Jurkat, Clone E6-1 (cell line): ENCODE measurements around the gene UBE2C. TPM values are rescaled to one million over a fixed set of nuclear protein-coding genes. Genes with fewer than 3 reads are reported as not detected.
"Not testable (repeated sequence)": the region's sequence is repeated elsewhere in the genome, so short reads cannot be mapped to it uniquely, and the experiment has no call there.

Experiments
- DNase-seq: peaks from one replicate; pipeline ENCODE4 v3.0.0-alpha.2; 2011; ENCODE audit warnings: low read depth, low spot score
- H3K4me3 ChIP-seq: 2 replicates; pipeline ENCODE4 v1.5.1; 2011; ENCODE audit warnings: mild to moderate bottlenecking, low read length, control low read depth, moderate library complexity
- polyA plus RNA-seq: library from polyadenylated mRNA; unstranded; fragments of >200 nt; gene quantifications from one replicate; pipeline ENCODE4 v1.2.1, GENCODE V29; 2012; ENCODE audit warnings: missing spikeins; ENCODE audit not compliant: insufficient read length, insufficient read depth

UBE2C gene
- 32.7 TPM for polyA plus RNA-seq

DNA sequence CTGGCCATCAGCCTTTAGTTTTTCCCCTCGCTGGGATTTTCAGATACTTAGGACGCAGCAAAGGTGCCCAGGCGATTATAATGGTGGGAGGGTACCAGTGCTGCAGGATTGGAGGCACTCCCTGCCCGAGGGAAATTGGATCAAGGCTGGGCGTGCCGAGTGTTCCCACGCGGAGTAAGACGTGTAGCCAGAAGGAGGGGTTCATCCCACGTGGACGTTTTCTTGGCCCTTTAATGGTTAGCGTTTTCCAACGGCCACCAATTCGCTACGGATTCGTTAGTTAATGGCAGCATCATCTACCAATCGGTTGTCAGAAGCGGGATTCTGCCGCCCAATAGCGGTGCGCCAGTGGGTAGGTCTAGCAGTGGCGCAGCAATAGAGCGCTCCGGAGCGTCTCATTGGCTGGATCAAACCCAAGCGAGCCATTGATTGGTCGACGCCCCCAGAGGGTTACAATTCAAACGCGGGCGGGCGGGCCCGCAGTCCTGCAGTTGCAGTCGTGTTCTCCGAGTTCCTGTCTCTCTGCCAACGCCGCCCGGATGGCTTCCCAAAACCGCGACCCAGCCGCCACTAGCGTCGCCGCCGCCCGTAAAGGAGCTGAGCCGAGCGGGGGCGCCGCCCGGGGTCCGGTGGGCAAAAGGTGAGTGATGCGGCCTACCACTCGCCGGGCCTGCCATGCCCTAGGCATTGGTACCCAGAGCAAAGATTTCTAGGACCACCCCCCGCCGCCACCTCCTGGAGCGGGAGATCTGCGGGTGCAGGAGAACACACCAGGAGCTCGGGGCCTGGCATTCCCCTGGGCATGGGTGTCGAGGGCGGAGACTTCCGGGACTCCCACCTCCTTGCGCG is at the start of gene UBE2C:
Gene UBE2C, plus strand, starts transcription at position 488 of the 849 bp plus-strand sequence. Its CDS starts 52 bp downstream, at position 540.
- DNase-seq = peak; percentile 96
- H3K4me3 ChIP-seq = peak within 1 kb of the TSS; percentile 93

- DNase-seq, H3K4me3 ChIP-seq: not testable (repeated sequence)
These were observed 47.7 kb upstream of the UBE2C start for GRCh38 chr20:45764618-45765282.

GRCh38 chr20:45765307-45765875 is 47.1 kb upstream of the UBE2C start:
- no peak for DNase-seq
- no peak overlapping the region for H3K4me3 ChIP-seq

DNA sequence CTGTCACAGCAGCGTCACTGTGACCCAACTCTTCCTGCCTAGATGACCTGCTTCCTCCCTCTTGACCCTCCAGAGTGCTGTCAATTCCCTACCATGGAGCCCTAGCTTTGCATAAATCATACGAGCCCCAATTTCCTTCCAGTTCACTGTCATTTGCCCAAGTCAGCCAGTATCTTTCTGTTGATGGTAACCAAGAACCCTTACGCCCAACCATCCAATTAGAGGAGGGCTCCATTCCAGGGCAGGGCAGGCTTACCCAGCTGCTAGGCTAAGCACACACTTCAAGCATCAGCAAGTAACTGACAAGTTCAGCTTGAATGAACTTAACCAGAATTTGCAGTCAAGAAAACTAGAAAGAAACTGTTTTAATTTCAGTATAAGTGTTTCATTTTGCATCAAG is 46.5 kb upstream of the UBE2C start:
- no peak for DNase-seq

GRCh38 chr20:45768479-45768878 is 44.0 kb upstream of the UBE2C start:
- no peak overlapping the region for H3K4me3 ChIP-seq
- DNase-seq = no peak

More for the DNA sequence above, 46.5 kb upstream of the UBE2C start:
- no peak overlapping the region for H3K4me3 ChIP-seq

- peak; percentile 81 for DNase-seq
- no peak overlapping the region for H3K4me3 ChIP-seq
These were observed 41.2 kb upstream of the UBE2C start for GRCh38 chr20:45771182-45771759.

GRCh38 chr20:45772693-45773092 is 39.8 kb upstream of the UBE2C start:
- no peak for DNase-seq

DNA sequence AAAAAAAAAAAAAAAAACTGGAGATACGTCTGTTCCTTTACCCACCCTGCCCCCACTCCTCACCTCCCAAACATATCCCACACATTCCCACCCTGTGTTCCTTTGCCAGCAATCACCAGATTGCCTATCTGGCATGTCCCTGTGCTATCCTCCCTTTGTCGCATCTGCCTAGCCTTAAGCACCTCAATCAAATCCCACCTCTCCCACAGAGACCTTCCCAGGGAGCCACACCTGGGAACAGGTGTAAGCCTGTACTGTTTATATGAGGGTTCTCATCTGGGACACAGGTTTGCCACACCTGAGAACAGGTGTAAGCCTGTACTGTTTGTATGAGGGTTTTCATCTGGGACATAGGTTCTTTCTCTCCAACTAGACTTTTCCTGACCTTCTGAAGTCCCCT is 37.5 kb upstream of the UBE2C start:
- no peak overlapping the region for H3K4me3 ChIP-seq
- no peak for DNase-seq

More at GRCh38 chr20:45772693-45773092, 39.8 kb upstream of the UBE2C start:
- no peak overlapping the region for H3K4me3 ChIP-seq

- no peak for DNase-seq
These were observed 37.0 kb upstream of the UBE2C start for GRCh38 chr20:45775411-45775810.

DNA sequence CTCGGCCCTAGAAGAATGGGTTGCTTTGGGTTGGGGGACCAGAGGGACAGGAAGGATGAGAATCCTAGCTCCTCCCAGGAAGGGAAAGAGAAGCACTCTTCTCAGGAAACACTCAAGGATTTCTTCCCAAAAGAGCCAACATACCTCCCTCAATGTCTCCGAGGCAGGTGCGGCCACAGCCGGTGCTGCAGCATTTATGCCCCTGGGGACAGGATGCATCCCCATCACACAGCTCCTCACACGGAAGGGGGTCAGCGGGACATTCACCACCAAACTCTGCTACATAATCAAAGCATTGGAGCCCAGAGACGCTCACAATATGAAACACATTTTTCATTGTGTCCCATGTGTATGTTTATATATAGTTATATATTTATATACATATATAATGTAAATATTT is 35.5 kb upstream of the UBE2C start:
- no peak for DNase-seq
- H3K4me3 ChIP-seq = no peak overlapping the region

More at GRCh38 chr20:45775411-45775810, 37.0 kb upstream of the UBE2C start:
- no peak overlapping the region for H3K4me3 ChIP-seq

DNA sequence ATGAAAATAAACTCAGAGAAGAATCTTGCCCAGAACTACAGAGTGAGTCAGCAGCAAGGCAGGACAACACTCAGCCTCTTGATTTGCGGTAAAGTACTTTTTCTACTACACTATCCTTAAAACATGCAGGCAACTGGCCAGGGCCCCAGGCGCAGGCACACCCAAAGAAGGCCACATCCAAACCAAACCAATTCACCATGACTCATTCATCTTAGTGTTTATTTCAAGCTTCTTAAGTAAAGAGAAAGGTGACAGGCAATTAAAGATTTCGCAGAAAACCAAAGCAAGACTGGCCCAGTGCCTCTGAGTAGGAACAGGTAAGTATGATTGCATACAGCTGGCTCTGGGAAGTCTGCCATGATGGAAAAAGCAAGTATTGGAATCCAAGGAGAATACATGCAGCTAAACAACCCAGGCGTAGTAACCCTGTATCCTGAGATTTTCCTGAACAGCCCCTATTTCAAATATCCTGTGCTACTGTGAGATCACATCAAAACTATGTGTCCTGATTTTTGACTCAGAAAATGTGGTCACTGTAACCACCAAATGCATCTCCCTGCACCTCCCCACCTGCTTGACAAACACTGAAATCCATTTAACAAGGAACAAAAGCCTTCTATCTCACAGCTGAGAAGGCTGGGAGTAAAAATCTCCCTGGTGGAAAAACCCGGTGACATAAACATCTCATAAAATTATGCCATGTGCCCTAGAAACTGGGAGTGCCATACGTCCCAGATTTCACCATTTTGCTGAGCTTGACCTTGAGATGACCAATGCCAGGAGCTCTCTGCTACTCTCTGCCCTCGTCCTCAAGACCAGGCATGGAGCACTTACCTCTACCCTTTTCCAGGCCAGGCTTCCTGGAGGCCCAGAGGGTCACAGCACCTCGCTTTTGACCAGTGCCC is 33.2 kb upstream of the UBE2C start:
- no peak for DNase-seq
- no peak overlapping the region for H3K4me3 ChIP-seq

DNA sequence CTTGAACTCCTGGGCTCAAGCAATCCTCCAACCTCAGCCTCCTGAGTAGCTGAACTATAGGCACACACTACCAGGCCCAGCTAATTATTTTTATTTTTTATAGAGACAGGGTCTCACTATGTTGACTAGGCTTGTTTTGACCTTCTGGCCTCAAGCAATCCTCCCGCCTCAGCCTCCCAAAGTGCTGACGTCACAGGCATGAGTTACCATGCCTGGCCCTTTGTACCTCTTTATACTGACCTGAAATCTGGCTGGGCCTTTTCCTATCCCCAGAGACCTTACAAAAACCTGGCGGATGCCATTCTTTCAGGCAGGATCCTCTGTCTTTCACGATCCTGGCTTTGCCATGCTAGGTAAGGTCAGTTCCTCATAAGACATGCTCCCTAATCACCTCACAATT is 32.3 kb upstream of the UBE2C start:
- no peak for DNase-seq
- H3K4me3 ChIP-seq = no peak overlapping the region

DNA sequence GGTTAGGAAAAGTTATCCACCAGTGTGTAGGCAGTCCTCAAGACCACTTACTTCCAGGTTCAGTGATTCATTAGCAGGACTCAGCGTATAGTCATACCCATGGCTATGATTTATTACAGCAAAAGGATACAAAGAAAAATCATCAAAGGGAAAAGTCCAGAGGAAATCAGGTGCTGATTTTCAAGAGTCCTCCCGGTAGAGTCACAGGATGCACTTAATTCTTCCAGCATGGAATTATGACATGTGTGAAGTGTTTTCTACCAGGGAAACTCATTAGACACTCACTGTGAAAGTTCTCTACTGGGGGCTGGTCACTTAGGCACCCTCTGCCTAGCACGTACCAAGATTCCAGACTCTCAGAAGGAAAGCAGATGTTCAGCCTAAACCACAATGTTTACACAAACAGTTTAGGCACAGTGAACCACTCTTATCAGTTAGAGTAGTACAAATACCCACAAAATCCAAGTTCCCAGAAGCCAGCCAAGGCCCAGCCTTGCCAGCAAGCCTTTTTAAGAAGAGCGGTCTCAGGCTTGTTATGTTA is 31.0 kb upstream of the UBE2C start:
- DNase-seq = no peak
- H3K4me3 ChIP-seq = no peak overlapping the region

DNA sequence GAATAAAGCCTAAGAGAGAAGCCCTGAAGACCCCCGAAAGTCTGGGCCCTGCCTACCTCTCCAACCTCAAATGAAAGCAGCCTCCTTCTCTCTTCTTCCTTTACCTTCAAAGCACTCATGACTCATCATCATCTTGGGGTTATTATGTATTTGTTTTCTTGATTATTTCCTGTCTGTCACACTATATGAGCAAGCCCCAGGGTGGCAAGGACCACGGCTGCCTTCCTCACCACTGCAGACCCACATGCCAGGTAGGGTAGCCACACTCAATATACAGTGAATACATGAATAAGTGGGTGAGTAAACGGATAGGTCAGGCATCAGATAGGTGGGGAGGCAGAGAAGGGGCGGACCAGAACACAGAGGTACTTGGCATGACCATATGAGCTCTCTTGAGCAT is 29.6 kb upstream of the UBE2C start:
- DNase-seq = no peak
- H3K4me3 ChIP-seq = no peak overlapping the region

GRCh38 chr20:45783656-45784294 is 28.7 kb upstream of the UBE2C start:
- no peak for DNase-seq
- H3K4me3 ChIP-seq = no peak overlapping the region

- no peak for DNase-seq
- no peak overlapping the region for H3K4me3 ChIP-seq
These were observed 24.1 kb upstream of the UBE2C start for GRCh38 chr20:45788351-45788750.

DNA sequence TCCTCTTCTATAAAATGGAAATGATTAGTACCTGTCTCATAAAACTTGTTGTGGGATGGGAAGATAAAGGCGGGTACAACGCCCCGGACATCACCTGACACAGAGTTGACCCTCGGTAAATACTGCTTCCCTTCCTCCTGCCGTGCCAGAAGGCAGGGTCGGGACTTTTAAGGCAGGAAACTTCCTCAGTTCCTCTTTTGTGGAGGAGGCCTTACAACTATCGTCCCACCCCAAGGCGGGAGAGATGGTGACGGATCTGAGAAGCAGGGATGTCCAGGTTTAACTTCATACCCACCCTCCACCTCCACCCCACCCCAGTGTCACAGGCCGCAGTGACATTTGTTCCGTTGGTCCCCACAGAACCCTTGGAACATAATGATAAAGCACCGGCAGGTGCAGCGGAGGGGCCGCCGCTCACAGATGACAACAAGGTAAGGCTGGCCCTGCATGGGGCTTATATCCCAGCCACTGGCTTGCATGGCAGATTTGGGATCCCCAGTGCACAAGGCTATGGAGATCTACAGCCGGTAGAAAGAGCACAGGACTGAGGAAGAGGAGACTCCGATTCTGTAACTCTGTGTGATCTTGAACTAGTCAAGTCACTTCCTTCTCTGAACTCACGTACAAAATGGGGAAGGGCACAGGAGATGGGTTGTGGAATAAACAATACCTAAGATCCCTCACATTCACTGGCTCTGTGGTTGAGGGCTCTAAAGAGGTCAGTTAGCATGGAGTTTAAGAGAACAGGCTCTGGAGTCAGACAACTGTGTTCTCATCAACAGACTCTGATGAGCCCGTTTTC is 19.9 kb upstream of the UBE2C start:
- DNase-seq = no peak
- peak overlapping the region; percentile 88 for H3K4me3 ChIP-seq
